Activated CD8-positive, alpha-beta memory T cell treated with anti-CD3 and anti-CD28 coated beads, Interleukin-2, amount 50 U/mL, for 4 hours (primary cell): ENCODE results near the gene TUT1.

Experiments used
- DNase-seq: peaks from one replicate; pipeline ENCODE4 v3.0.0-alpha.2; 2020

Gene TUT1

DNA sequence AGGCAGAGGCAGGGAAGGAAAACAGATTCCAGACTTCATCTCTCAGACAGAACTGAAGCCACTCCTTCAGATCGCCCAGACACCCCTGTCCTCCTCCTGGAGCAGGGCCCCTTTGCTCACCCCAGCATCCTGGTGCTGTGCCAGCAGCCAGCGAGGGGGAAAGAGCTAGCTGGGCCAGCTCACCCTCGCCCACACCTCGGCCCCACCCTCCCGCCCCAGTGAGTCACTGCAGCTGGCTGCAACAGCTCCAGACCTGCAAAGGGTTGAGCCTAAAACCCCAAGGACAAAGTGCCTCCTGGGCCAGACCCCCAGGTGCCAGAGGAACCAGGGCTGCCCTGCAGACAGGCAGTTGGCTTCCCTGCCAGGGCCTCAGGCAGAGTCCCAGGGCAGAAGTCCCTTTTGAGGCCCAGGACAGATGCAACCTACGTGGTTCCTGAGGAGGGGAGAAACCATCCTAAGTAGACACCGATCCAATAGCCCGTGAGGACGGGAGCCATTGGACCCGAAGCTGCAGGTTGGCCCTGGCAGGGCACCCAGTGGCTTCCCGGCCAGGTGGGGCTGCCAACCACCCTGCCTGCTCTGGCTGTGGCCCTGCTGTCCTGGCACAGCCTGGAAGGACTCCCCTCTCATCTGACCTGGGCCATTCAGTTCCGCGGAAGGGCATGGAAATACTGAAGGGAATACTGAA lies 51.9 kb downstream of the TUT1 start:
- peak; percentile 56 for DNase-seq

- no peak for DNase-seq
These were observed 52.7 kb downstream of the TUT1 start for GRCh38 chr11:62538470-62539237.

DNA sequence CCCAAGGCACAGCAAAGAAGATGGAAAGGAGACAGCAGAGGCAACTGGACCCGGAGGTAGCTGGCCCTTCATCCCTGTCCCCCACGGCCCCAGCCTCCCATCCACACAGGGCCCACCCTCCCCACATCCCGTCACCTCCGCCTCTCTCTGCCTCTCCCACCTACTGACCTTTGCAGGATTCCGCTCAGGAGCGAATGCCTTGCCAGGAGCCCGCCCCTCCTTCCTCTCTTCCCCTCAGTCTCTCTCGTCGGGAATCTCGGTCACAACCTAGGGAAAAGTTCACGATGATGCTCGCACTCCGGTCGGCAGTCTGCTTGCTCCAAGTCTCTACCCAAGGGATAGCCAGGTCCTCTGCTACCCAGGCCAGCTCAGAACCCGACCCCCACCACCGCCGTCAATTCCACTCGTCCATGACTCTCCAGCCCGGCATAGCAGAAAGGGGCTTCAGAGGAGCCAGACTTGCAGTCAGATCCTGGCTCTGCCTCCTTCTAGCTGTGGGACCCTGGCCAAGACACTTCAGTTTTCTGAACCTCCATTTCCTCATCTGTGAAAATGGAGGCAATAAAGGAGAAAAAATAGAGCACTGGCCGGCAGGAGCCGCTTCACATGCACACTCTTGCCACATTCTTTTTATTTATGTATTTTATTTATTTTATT lies 54.9 kb downstream of the TUT1 start:
- no peak for DNase-seq

DNA sequence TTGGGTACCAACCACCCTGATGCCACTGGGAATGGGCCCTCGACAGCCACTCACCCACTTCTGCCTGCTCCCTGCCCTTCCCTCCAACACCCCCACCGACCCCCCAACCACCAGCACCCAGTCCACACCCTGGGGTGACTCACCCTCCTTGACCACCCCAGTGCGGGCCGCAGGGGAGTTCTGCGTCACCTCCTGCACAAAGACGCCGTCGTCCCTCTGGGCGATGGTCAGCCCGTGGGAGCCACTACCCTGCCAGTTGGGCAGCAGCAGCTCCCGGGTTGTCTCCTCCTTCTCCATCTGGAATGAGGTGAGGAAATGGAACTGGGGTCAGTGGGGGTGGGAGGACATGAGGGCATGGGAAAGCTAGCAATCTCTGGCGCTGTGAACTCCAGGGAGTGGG lies 55.5 kb downstream of the TUT1 start:
- DNase-seq, result no peak

- no peak for DNase-seq
These were observed 56.4 kb downstream of the TUT1 start for GRCh38 chr11:62534779-62535545.

GRCh38 chr11:62532096-62532495 lies 59.2 kb downstream of the TUT1 start:
- no peak for DNase-seq
